Loucy (cell line): ENCODE results near the gene KCNH2.

ENCODE experiments used
- H2AFZ ChIP-seq: fragments of 200-600 bp; sonication (generic); 2 replicates; pipeline ENCODE4 v1.6.0; 2016; ENCODE audit warnings: antibody characterized with exemption, mild to moderate bottlenecking, low read length, moderate library complexity
- H3F3A ChIP-seq: fragments of 200-600 bp; 2 replicates; pipeline ENCODE4 v1.6.0; 2016; ENCODE audit warnings: antibody characterized with exemption, low read depth, mild to moderate bottlenecking
- H3K27me3 ChIP-seq: fragments of 200-600 bp; sonication (generic); 2 replicates; pipeline ENCODE4 v1.6.1; 2014; ENCODE audit warnings: low read length, mild to moderate bottlenecking; ENCODE audit not compliant: insufficient read depth, poor library complexity, severe bottlenecking
- H3K36me3 ChIP-seq: fragments of 200-600 bp; sonication (generic); 2 replicates; pipeline ENCODE4 v1.6.1; 2016; ENCODE audit warnings: low read length; ENCODE audit not compliant: insufficient read depth
- H3K4me1 ChIP-seq: fragments of 200-600 bp; sonication (generic); 2 replicates; pipeline ENCODE4 v1.5.1; 2014; ENCODE audit warnings: low read length, mild to moderate bottlenecking; ENCODE audit not compliant: insufficient read depth, poor library complexity, severe bottlenecking
- H3K4me2 ChIP-seq: fragments of 200-600 bp; sonication (generic); 2 replicates; pipeline ENCODE4 v1.6.0; 2014; ENCODE audit warnings: antibody characterized with exemption, low read length, low read depth, mild to moderate bottlenecking; ENCODE audit not compliant: poor library complexity, severe bottlenecking
- H3K4me3 ChIP-seq: fragments of 200-600 bp; sonication (generic); 2 replicates; pipeline ENCODE4 v1.5.1; 2014; ENCODE audit warnings: low read length, mild to moderate bottlenecking, mixed read lengths; ENCODE audit not compliant: poor library complexity, severe bottlenecking
- H3K79me2 ChIP-seq: fragments of 200-600 bp; sonication (generic); 2 replicates; pipeline ENCODE4 v1.6.1; 2014; ENCODE audit warnings: low read length; ENCODE audit not compliant: insufficient read depth
- H3K9ac ChIP-seq: fragments of 200-600 bp; sonication (generic); 2 replicates; pipeline ENCODE4 v1.6.0; 2014; ENCODE audit warnings: mild to moderate bottlenecking, low read depth, low read length, moderate library complexity; ENCODE audit not compliant: poor library complexity, severe bottlenecking
- H3K9me2 ChIP-seq: fragments of 200-600 bp; sonication (generic); replicated peaks from 2 replicates; pipeline ENCODE4 v1.6.1; 2016; ENCODE audit warnings: low read depth, low read length, mixed read lengths
- H3K9me3 ChIP-seq: fragments of 200-600 bp; sonication (generic); 2 replicates; pipeline ENCODE4 v1.6.1; 2014; ENCODE audit warnings: mild to moderate bottlenecking, antibody characterized with exemption, low read length, low read depth; ENCODE audit not compliant: insufficient read depth
- H4K20me1 ChIP-seq: fragments of 200-600 bp; sonication (generic); 2 replicates; pipeline ENCODE4 v1.6.0; 2014; ENCODE audit warnings: antibody characterized with exemption, low read length, mild to moderate bottlenecking; ENCODE audit not compliant: insufficient read depth, poor library complexity, severe bottlenecking
- CTCF ChIP-seq: fragments of 200-600 bp; sonication (generic); conservative IDR thresholded peaks from 2 replicates; pipeline ENCODE4 v1.5.1; 2014; ENCODE audit warnings: mild to moderate bottlenecking, antibody characterized with exemption, low read length
- EZH2phosphoT487 ChIP-seq: fragments of 200-600 bp; IDR thresholded peaks from 2 replicates; pipeline ENCODE4 v1.6.1; 2018; ENCODE audit warnings: antibody characterized with exemption, mild to moderate bottlenecking, moderate library complexity, borderline replicate concordance

Gene KCNH2

GRCh38 chr7:151013733-151014497 is 35.8 kb upstream of the KCNH2 start:
- Histone ChIP-seq H2AFZ (peak overlapping the region; percentile 83), H3K27me3 (no peaks in the 10 kb centered on the region), H3K4me3 (peak overlapping the region; percentile 71), H3K36me3 (no peaks in the 10 kb centered on the region), H3K4me1 (peaks cover 45% of the 10 kb centered on the region), H3K9me3 (no peaks in the 10 kb centered on the region), H3F3A (no peaks in the 10 kb centered on the region), H3K9ac (peak overlapping the region; percentile 74), H3K79me2 (no peaks in the 10 kb centered on the region), H3K4me2 (peak overlapping the region; percentile 80), H3K9me2 (no peaks in the 10 kb centered on the region), H4K20me1 (no peaks in the 10 kb centered on the region)
- TF ChIP-seq EZH2phosphoT487 (no peak), CTCF (no peak)

GRCh38 chr7:151013356-151013732 is 35.2 kb upstream of the KCNH2 start:
- Histone ChIP-seq H2AFZ (no peak overlapping the region), H3K9me3 (no peaks in the 10 kb centered on the region), H3K4me2 (peak overlapping the region; percentile 80), H4K20me1 (no peaks in the 10 kb centered on the region), H3K79me2 (no peaks in the 10 kb centered on the region), H3F3A (no peaks in the 10 kb centered on the region), H3K36me3 (no peaks in the 10 kb centered on the region), H3K27me3 (no peaks in the 10 kb centered on the region), H3K9ac (no peak overlapping the region), H3K4me3 (peak overlapping the region; percentile 71), H3K9me2 (no peaks in the 10 kb centered on the region), H3K4me1 (peaks cover 45% of the 10 kb centered on the region)
- TF ChIP-seq CTCF (no peak), EZH2phosphoT487 (no peak)

- Histone ChIP-seq H2AFZ (no peak overlapping the region), H3K4me3 (no peak overlapping the region), H4K20me1 (no peaks in the 10 kb centered on the region), H3F3A (no peaks in the 10 kb centered on the region), H3K27me3 (no peaks in the 10 kb centered on the region), H3K36me3 (no peaks in the 10 kb centered on the region), H3K9me3 (no peaks in the 10 kb centered on the region), H3K9me2 (no peaks in the 10 kb centered on the region), H3K9ac (no peak overlapping the region), H3K4me1 (peaks cover 46% of the 10 kb centered on the region), H3K4me2 (no peak overlapping the region), H3K79me2 (no peaks in the 10 kb centered on the region)
- TF ChIP-seq CTCF (peak; percentile 52), EZH2phosphoT487 (no peak)
Measured at GRCh38 chr7:151012911-151013347, 34.8 kb upstream of the KCNH2 start.
